Common myeloid progenitor, CD34-positive (primary cell): ENCODE measurements around the gene GABRG3.

ENCODE experiments used
- CTCF ChIA-PET: fragments of 350-600 bp; sonication (Branson Sonifier 250); formaldehyde crosslinking; loops from one replicate; lab custom pipeline; 2021; ENCODE audit warnings: antibody characterized with exemption; lab: Charles Lee
- POLR2A ChIA-PET: fragments of 350-600 bp; sonication (Branson Sonifier 250); formaldehyde crosslinking; loops from one replicate; lab custom pipeline; 2021; ENCODE audit warnings: antibody characterized with exemption; lab: Charles Lee
- DNase-seq, 3 donors: peaks; one replicate each; pipeline versions ENCODE4 v3.0.0 to v3.0.0-alpha.2; 2013
- H3K27ac ChIP-seq, 2 experiments: 1 replicate in 1 of 2; 2 replicates in 1 of 2; pipeline ENCODE4 v1.7.0; 2013; ENCODE audit warnings: inconsistent platforms in 2 of 2, low read length in 2 of 2, mild to moderate bottlenecking in 2 of 2, low read depth in 1 of 2, moderate library complexity in 1 of 2; ENCODE audit not compliant: severe bottlenecking in 2 of 2, insufficient read depth in 1 of 2, poor library complexity in 1 of 2
- H3K27me3 ChIP-seq, 5 experiments: replicated peaks in 2 of 5; 1 replicate in 3 of 5; 2 replicates in 2 of 5; pipeline versions ENCODE4 v1.6.1 to v1.7.0; 2013; ENCODE audit warnings: low read length in 4 of 5, mild to moderate bottlenecking in 2 of 5, moderate library complexity in 2 of 5, inconsistent platforms in 1 of 5; ENCODE audit not compliant: insufficient read depth in 5 of 5, control insufficient read depth in 4 of 5
- H3K36me3 ChIP-seq, 4 experiments: 1 replicate in 2 of 4; 2 replicates in 2 of 4; pipeline versions ENCODE4 v1.6.1 to v1.7.0; 2013; ENCODE audit warnings: low read length in 3 of 4, control low read depth in 1 of 4, mild to moderate bottlenecking in 1 of 4; ENCODE audit not compliant: control insufficient read depth in 4 of 4, insufficient read depth in 4 of 4
- H3K4me1 ChIP-seq, 4 experiments: 1 replicate in 3 of 4; 2 replicates in 1 of 4; pipeline versions ENCODE4 v1.6.1 to v1.7.1; 2013; ENCODE audit warnings: low read length in 3 of 4, mild to moderate bottlenecking in 3 of 4, control low read depth in 1 of 4, inconsistent platforms in 1 of 4, moderate library complexity in 1 of 4; ENCODE audit not compliant: control insufficient read depth in 4 of 4, insufficient read depth in 4 of 4; ENCODE audit errors: control extremely low read depth in 1 of 4
- H3K4me3 ChIP-seq, 7 experiments: 1 replicate in 4 of 7; 2 replicates in 3 of 7; pipeline versions ENCODE4 v1.5.1 to v1.7.0; 2013; ENCODE audit warnings: mild to moderate bottlenecking in 7 of 7, low read length in 6 of 7, moderate library complexity in 6 of 7, inconsistent platforms in 2 of 7, low read depth in 2 of 7, control low read depth in 1 of 7; ENCODE audit not compliant: insufficient read depth in 4 of 7, control insufficient read depth in 1 of 7; ENCODE audit errors: extremely low read depth in 1 of 7
- H3K9me3 ChIP-seq, 5 experiments: 1 replicate in 4 of 5; 2 replicates in 1 of 5; pipeline versions ENCODE4 v1.6.1 to v1.7.1; 2013; ENCODE audit warnings: low read length in 4 of 5, mild to moderate bottlenecking in 2 of 5, inconsistent platforms in 1 of 5, low read depth in 1 of 5, moderate library complexity in 1 of 5; ENCODE audit not compliant: control insufficient read depth in 4 of 5, insufficient read depth in 2 of 5; ENCODE audit errors: control extremely low read depth in 1 of 5
- WGBS: methylation state at CpG from one replicate; pipeline ENCODE4 v1.1.5; 2013; ENCODE audit not compliant: insufficient coverage; 5-methylcytosine and 5-hydroxymethylcytosine counted together

The GABRG3 gene

DNA sequence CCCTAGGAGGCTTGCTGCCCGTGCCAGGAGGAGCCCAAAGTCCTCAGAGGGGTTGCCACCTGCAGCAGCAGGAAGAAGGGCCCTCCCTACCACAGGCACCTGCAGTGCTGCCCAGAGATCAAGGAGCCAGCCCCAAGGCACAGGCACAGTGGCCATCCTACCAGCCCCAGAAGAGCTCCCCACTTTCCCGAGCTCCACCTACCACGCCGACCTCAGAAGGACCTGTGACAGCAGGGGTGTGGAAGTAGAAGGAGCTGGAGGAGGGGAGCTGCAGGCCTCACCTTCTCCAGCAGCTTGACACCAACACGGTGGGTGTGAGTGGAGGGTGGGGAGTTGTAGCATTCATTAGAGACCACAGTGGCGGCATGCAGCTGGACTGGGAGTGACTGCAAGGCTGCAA is 485.8 kb downstream of the GABRG3 start:
- CTCF ChIA-PET, result no interaction called here
- no peaks in the 10 kb centered on the region for H3K27me3 ChIP-seq
- H3K36me3 ChIP-seq, result no peaks in the 10 kb centered on the region
- DNase-seq, result no peak
- H3K9me3 ChIP-seq, result no peaks in the 10 kb centered on the region
- WGBS, result 82% methylated on average over 6 of the region's 6 CpGs
- H3K4me3 ChIP-seq, result no peak overlapping the region
- POLR2A ChIA-PET, result no interaction called here
- H3K4me1 ChIP-seq, result no peaks in the 10 kb centered on the region
- no peak overlapping the region for H3K27ac ChIP-seq

DNA sequence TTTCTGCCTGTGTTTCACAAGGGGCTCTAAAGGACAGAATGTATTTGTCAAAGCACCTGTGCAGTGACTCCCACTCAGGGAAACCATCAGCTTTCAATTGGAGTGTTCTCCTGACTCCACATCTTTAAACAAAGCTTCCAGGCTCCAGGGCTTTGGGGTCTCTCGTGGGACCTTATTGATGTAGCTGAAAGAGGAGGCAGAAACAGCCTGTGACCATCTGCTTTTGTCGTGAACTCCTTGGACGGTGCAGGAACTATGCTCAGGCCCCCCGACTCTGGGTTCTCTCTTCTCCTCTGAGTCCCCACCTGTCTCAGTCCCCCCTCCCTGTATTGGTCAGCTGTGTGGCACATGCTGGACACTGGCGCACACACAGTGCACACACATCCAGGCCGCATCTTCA is 486.8 kb downstream of the GABRG3 start:
- ChIA-PET POLR2A (no interaction called here), CTCF (no interaction called here)
- Histone ChIP-seq H3K27me3 (no peaks in the 10 kb centered on the region), H3K4me1 (no peaks in the 10 kb centered on the region), H3K27ac (no peak overlapping the region), H3K4me3 (no peak overlapping the region), H3K36me3 (no peaks in the 10 kb centered on the region), H3K9me3 (no peaks in the 10 kb centered on the region)
- 95% methylated on average over 4 of the region's 6 CpGs for WGBS
- no peak for DNase-seq

DNA sequence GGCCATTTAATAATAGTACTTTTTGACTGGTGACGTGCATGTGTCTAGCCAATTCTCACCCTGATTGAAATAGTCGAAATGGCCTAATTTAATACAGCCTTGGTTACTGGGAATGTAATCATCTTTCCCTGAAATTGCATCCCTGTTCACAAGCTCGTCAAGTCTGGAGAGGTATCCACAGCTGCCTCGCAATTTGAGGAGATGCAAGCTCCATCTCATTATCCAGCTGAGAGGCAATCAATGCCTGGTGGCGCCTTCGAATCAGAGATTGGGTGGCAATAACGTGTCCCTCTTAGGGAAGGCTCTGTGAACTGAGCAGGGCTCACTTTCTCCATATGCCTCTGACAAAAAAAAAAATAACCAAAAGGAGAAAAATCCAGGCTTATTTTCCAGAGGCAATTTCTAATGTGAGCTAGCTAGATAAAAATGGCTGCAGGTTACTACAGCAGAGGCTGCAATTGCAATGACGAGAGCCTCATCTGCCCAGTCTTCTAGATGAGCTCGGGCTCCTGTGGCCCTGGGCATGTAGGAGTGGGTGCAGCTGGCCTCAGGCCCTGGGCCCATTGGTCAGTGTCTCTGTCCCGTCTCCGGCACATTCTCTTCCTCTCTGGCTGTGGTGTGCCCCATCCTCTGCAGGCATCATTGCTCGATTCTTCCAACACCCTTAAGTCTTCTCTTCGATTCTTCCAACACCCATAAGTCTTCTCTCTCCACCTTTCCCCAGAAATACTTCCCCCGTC is 487.5 kb downstream of the GABRG3 start:
- ChIA-PET POLR2A (no interaction called here), CTCF (no interaction called here)
- WGBS, result 98% methylated on average over 14 of the region's 14 CpGs
- H3K27me3 ChIP-seq, result no peaks in the 10 kb centered on the region
- no peak overlapping the region for H3K27ac ChIP-seq
- H3K9me3 ChIP-seq, result no peaks in the 10 kb centered on the region
- no peak overlapping the region for H3K4me3 ChIP-seq
- H3K36me3 ChIP-seq, result no peaks in the 10 kb centered on the region
- no peaks in the 10 kb centered on the region for H3K4me1 ChIP-seq
- DNase-seq, result no peak

- ChIA-PET CTCF (no interaction called here), POLR2A (no interaction called here)
- Histone ChIP-seq H3K4me1 (no peaks in the 10 kb centered on the region), H3K9me3 (no peaks in the 10 kb centered on the region), H3K36me3 (no peaks in the 10 kb centered on the region), H3K4me3 (no peak overlapping the region), H3K27ac (no peak overlapping the region), H3K27me3 (no peaks in the 10 kb centered on the region)
- no peak for DNase-seq
- WGBS, result no CpG with 5 or more reads among the region's 4 CpGs
These were observed 488.9 kb downstream of the GABRG3 start for GRCh38 chr15:27459836-27460235.

DNA sequence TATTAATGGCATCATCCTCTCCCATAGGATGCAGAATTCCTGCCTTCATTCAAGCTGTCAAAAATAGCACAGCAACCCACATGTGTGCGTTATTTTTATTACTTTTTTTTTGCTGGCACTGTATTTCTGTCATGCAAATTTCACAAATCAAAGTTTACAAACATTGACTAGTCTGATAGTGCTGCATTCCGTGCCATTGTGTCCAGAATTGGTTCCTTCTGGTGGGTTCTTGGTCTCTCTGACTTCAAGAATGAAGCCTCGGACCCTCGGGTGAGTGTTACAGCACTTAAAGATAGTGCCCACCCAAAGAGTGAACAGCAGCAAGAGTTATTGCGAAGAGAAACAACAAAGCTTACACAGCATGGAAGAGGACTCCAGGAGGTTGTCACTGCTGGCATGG is 490.2 kb downstream of the GABRG3 start:
- H3K4me1 ChIP-seq, result no peaks in the 10 kb centered on the region
- ChIA-PET CTCF (no interaction called here), POLR2A (no interaction called here)
- no peaks in the 10 kb centered on the region for H3K9me3 ChIP-seq
- H3K27ac ChIP-seq, result no peak overlapping the region
- H3K4me3 ChIP-seq, result no peak overlapping the region
- WGBS, result 98% methylated on average over 4 of the region's 5 CpGs
- H3K27me3 ChIP-seq, result no peaks in the 10 kb centered on the region
- H3K36me3 ChIP-seq, result no peaks in the 10 kb centered on the region
- no peak for DNase-seq

DNA sequence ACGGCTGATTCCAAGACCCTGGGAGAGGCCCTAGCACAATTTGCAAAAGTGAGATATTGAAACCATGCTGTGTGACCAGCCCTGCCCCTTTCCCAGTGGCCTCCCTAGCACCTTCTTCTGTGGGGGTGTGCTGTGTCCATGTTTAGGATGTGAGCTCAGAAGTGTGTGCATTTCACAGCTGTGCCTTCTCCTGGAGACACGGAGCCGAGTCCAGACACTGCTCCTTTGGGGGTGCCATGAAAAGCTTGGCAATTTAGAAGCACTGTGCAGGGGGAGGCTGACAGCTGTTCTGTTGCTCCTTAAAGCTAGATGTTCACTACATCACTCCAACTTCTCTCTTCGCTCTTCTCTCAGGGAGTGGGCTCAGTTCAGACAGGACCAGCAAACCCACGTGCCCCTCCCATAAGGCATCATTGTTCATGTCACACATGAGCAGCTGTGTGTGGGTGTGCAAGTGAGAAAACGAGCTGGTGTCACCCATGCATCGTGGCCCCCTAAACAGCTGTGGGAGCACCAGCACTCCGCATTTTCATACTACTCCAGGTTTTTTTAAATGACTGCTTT is 492.6 kb downstream of the GABRG3 start:
- 100% methylated on average over 2 of the region's 8 CpGs for WGBS
- H3K27me3 ChIP-seq, result no peaks in the 10 kb centered on the region
- ChIA-PET POLR2A (no interaction called here), CTCF (no interaction called here)
- peaks cover 0 to 8% (median 0%) of the 10 kb centered on the region in 4 experiments for H3K4me1 ChIP-seq
- no peak overlapping the region for H3K27ac ChIP-seq
- no peak overlapping the region for H3K4me3 ChIP-seq
- no peak for DNase-seq
- no peaks in the 10 kb centered on the region for H3K9me3 ChIP-seq
- H3K36me3 ChIP-seq, result no peaks in the 10 kb centered on the region

DNA sequence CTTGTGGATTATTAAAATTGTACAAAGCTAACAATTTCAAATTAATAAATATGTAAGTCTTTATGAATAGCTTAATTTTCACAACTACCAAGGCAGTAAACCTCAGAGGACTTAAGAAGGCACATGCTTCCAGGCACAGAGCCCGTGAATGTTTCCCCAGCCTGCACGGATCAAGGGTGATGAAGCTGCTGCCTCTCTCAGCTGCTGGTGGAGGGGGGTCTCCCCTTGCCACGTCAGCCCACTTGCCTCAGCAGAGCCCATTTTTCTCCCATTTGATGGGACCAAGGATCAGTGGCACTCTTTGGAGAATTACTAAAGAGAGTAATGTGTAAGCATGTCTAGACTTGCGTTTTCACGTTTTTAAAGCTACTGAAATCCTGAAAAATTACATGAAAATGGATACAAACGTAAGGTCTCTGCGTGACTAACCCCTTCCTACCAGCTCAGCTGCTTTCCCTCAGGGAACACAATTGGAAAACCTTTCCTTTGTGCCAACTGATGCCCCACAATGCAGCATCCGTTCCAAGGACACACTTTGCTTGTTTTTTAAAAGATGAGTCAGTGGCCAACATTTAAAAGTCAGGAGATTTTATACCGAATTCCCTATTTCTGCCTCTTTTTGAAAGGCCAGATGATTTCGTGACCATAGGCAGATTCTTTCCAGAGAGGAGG is 494.1 kb downstream of the GABRG3 start:
- no peaks in the 10 kb centered on the region for H3K36me3 ChIP-seq
- H3K27me3 ChIP-seq, result no peaks in the 10 kb centered on the region
- no peak overlapping the region for H3K4me3 ChIP-seq
- no peaks in the 10 kb centered on the region for H3K9me3 ChIP-seq
- peaks cover 0 to 13% (median 0%) of the 10 kb centered on the region in 4 experiments for H3K4me1 ChIP-seq
- WGBS, result 91% methylated on average over 9 of the region's 10 CpGs
- CTCF ChIA-PET, result no interaction called here
- H3K27ac ChIP-seq, result no peak overlapping the region
- POLR2A ChIA-PET, result no interaction called here
- no peak for DNase-seq
